ENCODE data around the gene RGS6.

Gene RGS6

DNA sequence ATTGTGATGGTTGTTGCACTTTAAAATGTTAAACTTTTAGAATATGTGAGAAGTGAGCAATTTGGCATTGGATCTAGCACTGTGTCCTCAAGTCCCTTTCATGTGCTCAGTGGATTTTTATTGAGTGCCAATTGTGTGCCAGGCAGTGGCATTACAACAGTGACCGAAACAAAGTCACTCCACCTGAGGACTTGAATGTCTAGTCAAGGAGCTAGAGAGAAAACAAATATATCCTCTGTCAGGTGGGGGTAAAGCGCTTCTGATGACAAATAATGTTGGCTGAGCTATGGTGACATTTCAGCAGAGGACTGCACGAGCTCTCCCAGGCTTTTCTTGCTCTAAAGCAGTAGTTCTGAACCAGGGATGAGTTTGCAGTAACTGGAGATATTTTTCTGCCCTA, 240.4 kb downstream of the RGS6 start:
- no peak for TF ChIP-seq GATA2 (IDR thresholded peaks at IDR 0.05; ENCODE audit: low read depth, low read length)
- no peak for TF ChIP-seq GATA3 (IDR thresholded peaks at IDR 0.05; ENCODE audit: low read depth, low read length)

DNA sequence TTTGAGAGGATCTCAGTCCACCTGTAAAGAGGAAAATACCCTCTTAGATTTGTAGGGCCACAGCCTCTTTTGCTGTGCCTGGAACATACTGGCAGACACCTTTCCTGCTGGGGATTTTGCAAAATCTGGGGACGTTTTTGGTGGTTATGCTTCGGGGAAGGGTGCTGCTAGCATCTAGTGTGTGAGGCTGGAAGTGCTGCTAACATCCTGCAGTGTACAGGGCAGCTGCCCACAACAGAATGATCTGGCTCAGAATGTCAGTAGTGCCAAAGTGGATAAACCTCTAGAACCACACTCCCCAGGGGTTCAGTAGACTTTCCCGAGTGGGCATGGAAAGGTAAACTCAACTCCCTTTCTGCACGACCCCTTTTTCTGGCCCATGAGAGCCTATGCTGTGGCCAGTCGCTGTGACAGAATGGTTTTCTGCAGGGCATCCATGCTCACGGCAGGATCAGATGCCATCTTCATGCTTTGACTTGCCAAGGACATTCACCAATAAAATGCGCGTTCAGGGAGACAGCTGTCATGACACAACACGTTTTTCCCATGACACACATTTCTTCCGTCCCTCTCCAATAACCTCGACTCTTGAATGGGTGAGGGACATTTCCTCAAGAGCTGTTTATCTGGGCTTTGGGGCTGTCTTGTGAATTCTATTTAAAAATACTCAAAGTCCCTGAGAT, 240.9 kb downstream of the RGS6 start:
- TF ChIP-seq GATA2 (IDR thresholded peaks at IDR 0.05; ENCODE audit: low read depth, low read length): no peak
- no peak for TF ChIP-seq GATA3 (IDR thresholded peaks at IDR 0.05; ENCODE audit: low read depth, low read length)

DNA sequence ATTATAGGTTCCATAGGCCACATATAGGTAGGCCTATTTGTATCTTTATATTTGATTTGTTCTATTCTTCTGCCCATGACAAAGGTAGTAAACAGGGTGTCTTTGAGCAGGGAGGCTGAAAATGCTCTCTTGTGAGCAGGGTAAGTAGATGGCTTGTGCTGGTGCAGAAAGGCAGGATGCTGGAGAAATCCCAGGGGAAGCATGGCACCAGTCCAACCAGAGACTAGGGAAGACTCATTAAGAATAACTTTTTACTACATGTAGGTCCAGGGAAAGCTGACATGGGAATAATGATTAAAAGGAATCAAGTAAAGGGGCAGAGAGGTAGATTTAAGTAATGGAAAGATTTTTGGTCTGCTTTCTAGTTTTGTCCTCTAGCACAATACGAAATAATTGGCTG, 245.0 kb downstream of the RGS6 start:
- TF ChIP-seq GATA2 (IDR thresholded peaks at IDR 0.05; ENCODE audit: low read depth, low read length): no peak
- no peak for TF ChIP-seq GATA3 (IDR thresholded peaks at IDR 0.05; ENCODE audit: low read depth, low read length)

DNA sequence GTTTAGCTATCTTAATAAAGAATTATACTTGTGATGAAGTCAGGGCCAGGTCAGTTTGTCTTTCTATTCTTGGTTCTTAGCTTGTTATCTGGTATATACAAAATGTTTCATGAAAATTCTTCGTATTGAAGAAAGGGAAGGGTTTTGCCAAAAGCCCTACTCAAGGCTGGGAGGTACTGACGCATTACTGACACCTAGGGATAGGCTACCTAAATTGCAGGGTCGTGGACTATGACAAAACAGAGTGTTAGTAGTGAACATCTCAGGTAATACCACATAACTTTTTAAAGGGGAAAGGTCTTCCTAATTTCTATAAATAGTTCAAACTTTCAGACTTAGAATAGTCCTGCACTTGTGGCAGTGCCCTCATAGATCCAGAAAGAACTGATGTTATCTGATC, 246.3 kb downstream of the RGS6 start:
- TF ChIP-seq GATA2 (IDR thresholded peaks at IDR 0.05; ENCODE audit: low read depth, low read length): no peak
- TF ChIP-seq GATA3 (IDR thresholded peaks at IDR 0.05; ENCODE audit: low read depth, low read length): no peak

DNA sequence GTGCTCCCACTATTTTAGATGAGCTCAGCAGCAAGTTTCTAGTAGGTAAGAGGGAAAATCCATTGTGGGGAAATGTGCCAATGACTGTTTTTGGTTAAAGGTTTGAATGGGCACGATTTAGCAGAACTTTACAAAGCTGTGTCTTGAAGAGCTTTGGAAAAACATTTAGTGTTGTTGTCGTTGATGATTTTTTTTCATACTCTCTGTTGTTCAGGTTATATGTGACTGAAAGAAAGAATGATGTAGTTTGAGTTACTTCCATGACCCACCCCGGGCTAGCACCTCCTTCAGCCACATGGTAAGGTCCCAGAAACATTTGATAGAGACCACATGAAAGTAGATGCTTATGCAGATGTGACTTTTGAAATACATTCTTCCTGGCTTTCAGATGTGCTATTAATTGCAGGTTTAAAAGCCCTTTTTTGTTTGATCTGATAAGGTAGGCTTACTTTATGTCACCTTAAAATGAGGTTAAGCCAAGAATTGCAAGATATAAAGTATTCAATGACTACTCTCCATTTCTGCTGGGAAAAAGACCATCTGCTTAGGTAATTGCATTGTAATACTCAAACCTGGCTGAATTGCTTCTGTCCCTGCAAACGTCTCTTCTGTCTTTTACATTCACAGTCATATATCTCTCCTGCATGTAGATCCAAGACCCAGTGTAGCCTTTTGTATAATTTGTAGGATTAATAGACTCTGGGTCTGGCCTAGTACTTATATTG, 250.6 kb downstream of the RGS6 start:
- no peak for TF ChIP-seq GATA3 (IDR thresholded peaks at IDR 0.05; ENCODE audit: low read depth, low read length)
- TF ChIP-seq GATA2 (IDR thresholded peaks at IDR 0.05; ENCODE audit: low read depth, low read length): no peak

DNA sequence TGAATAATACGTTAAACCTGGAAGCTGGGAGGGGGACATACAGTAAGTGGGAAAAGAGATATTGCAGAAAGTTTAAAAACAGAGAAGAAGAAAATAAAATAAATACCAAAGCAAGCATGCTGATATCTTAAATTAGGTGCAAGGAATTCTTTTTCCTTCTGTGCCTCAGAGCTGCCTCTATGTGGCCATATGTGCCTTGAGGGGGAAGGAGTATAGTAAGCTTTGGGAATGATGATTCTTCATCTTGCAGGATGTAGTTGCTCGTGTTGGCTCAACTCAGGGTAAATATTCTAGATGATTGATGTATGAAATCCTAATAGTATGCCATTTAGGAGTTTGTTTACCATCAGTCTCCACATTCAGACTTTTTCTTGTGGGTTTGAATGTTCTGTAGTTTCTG, 251.4 kb downstream of the RGS6 start:
- TF ChIP-seq GATA2 (IDR thresholded peaks at IDR 0.05; ENCODE audit: low read depth, low read length) (no peak), GATA3 (IDR thresholded peaks at IDR 0.05; ENCODE audit: low read depth, low read length) (no peak)

DNA sequence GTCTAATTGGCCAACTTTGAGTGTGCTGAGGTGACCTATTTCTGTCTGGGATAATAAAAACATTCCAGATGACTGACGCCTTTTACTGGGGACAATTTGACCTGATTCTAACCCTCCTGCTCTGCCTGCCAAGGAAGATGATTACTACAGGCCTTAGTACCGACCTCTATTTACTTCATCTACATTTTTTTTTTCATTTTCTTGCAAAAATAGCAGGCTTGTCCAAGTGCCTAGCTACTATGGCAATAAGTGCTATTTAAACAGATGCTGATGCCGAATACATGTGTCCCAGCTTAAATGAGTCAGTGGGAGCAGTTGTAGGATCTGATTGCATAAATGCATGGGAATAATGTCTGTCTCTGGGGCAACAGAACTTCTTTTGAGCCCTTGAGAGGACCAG, 254.3 kb downstream of the RGS6 start:
- TF ChIP-seq GATA2 (IDR thresholded peaks at IDR 0.05; ENCODE audit: low read depth, low read length) (no peak), GATA3 (IDR thresholded peaks at IDR 0.05; ENCODE audit: low read depth, low read length) (no peak)

DNA sequence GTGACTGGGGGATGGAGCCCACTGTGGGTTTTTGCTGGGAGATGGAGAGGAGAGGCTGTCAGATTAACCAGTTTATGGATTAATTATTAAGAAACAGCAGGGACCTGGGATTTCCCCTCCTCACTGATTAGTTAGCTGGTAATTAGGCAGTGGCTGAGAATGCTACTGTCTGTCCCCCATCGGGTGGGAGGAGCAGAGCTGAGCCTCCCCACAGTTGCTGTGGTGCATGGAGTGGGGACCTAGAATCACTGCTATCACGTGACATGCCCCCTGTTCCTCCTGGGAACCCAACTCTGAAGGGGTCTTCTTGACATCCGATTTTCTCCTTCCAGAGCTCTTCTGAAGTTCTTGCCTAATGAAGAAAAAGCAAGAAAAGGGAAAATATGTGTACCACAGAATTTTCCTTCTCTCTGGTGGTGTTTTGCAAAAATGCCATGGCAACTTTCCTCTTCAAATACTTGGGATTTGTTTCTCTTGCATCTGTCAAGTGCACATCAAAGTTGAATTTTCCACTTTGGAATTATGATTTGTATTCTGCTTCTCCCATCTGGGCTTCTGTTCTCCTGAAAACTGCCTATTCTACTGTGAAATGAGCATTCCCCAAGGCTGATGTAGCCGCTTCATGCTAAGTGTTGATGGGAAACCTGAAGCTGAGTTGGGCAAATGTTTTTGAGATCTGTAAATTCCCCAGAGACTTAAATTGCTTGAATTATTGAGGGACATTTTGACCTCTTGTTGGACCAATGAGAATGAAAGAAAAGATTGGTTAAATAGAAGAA, 264.2 kb downstream of the RGS6 start:
- TF ChIP-seq GATA2 (IDR thresholded peaks at IDR 0.05; ENCODE audit: low read depth, low read length) (no peak), GATA3 (IDR thresholded peaks at IDR 0.05; ENCODE audit: low read depth, low read length) (no peak)

DNA sequence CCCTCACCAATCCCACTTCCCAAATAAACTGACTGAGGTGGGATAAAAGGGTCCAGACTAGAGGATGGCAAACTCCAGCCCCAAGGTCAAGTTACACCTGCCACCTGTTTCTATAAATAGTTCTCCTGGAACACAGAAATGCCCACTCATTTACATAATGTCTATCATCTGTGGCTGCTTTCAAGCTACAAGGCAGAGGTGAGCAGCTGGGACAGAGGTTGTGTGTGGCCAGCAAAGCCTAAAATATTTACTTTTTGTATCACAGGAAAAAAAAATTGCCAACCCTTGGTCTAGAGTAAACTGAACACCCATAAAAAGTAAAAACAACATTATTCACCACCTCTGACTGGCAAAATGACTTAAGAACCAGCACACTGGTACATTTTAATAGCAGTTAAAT, 269.4 kb downstream of the RGS6 start:
- no peak for TF ChIP-seq GATA3 (IDR thresholded peaks at IDR 0.05; ENCODE audit: low read depth, low read length)
- no peak for TF ChIP-seq GATA2 (IDR thresholded peaks at IDR 0.05; ENCODE audit: low read depth, low read length)

DNA sequence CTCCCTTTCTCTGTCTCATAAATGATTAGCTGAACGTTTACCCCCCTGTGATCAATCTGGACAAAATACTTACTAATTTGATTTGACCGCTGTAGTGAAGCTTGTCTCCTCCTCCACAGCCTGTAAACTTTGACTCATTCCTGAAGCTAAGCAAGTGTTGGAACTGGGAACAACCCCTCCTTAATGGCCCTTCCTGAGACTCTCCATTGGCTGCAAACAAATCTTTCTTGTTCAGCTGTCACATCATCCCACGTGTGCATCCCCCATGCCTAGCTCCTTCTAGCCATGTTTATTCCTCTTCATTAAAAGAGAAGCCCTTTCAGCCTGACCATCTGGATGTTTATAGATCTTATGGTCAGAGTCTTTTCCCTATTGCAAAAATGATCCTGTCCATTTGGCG, 281.2 kb downstream of the RGS6 start:
- TF ChIP-seq GATA3 (IDR thresholded peaks at IDR 0.05; ENCODE audit: low read depth, low read length): no peak
- no peak for TF ChIP-seq GATA2 (IDR thresholded peaks at IDR 0.05; ENCODE audit: low read depth, low read length)

DNA sequence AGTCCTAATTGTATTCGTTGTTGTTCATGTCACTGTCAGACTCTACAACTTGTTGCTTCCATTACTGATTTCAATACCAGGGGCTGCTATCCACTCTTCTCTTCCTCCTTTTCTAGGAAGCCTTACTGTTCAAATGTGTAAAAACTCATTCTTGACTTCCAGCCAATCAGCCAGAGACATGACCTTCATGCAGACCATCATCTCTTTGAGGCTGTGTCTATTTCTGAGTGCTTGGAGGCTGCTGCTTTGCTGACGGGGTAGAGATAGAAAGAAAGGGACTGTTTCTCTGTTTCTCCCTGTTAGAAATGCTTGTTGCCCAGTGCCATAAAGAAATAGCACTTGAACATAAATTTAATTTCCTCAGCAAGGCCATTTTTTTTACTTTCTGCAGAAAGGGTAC, 282.9 kb downstream of the RGS6 start:
- no peak for TF ChIP-seq GATA2 (IDR thresholded peaks at IDR 0.05; ENCODE audit: low read depth, low read length)
- TF ChIP-seq GATA3 (IDR thresholded peaks at IDR 0.05; ENCODE audit: low read depth, low read length): no peak

DNA sequence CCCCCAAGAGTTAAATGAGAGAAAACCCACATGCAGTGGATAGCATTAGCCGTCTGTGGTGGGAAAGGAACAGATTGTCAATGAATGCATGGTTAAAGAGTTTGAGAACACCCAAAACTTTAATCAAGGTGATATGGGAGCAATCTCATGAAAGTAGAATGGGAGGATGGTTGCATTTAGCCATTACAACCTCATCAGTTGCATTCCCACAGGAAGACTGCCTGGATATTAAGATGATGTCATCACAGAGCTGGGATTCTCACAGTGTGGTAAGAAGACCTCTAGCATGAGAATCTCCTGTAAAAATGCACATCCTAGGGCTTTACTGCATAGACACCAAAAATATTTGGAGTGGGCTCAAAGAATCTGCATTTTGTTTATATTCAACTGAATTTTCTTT, 284.9 kb downstream of the RGS6 start:
- TF ChIP-seq GATA3 (IDR thresholded peaks at IDR 0.05; ENCODE audit: low read depth, low read length): no peak
- no peak for TF ChIP-seq GATA2 (IDR thresholded peaks at IDR 0.05; ENCODE audit: low read depth, low read length)

DNA sequence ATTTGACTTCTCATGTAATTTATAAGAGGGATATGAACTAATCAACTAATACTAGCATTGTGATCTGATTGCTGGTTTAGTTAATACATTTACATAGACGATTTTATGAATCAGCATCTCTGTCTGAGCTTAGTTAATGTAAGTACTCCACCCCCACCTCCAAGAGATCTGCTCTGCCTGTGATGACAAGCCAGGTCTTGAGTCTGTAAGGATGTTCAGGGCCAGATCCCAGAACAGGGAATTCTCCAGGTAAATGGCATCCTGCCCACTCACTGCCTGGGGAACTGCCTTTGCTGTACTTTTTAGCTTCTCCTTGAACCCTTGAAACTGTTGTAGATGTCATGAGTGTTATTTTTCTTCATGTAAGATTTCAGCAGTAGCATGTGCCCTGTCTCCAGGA, 289.8 kb downstream of the RGS6 start:
- no peak for TF ChIP-seq GATA3 (IDR thresholded peaks at IDR 0.05; ENCODE audit: low read depth, low read length)
- no peak for TF ChIP-seq GATA2 (IDR thresholded peaks at IDR 0.05; ENCODE audit: low read depth, low read length)

DNA sequence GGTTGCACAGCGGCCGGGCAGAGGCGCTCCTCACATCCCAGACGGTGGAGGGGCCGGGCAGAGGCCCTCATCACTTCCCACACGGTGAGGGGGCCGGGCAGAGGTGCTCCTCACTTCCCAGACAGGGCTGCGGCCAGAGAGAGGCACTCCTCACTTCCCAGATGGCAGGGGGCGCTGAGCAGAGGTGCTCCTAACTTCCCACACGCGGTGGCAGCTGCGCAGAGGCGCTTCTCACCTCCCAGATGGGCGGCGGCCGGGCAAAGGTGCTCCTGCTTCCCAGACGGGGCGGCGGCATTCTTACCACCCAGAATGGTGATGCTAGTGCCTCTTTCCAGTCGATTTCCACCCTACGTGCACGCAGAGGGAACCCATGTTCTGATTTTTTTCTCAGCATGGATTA, 304.4 kb downstream of the RGS6 start:
- TF ChIP-seq GATA3 (IDR thresholded peaks at IDR 0.05; ENCODE audit: low read depth, low read length) (no peak), GATA2 (IDR thresholded peaks at IDR 0.05; ENCODE audit: low read depth, low read length) (no peak)
